Left ventricle myocardium inferior (tissue), 1 donor: ENCODE measurements around the gene MBIP. TPM values are rescaled to one million over a fixed set of nuclear protein-coding genes. Genes with fewer than 3 reads are reported as not detected.

ENCODE experiments used
- DNase-seq: peaks from one replicate; pipeline ENCODE4 v3.0.0-alpha.2; 2020
- H3K27ac ChIP-seq: fragments of 200-600 bp; replicated peaks from 2 replicates; pipeline ENCODE4 v1.8.0; 2021
- H3K27me3 ChIP-seq: fragments of 200-600 bp; 2 replicates; pipeline ENCODE4 v1.8.0; 2021; ENCODE audit warnings: low read depth
- H3K36me3 ChIP-seq: fragments of 200-600 bp; 2 replicates; pipeline ENCODE4 v1.8.0; 2021
- H3K4me1 ChIP-seq: fragments of 200-600 bp; 2 replicates; pipeline ENCODE4 v1.8.0; 2021
- H3K4me3 ChIP-seq: fragments of 200-600 bp; 2 replicates; pipeline ENCODE4 v1.8.0; 2021; ENCODE audit warnings: mild to moderate bottlenecking, moderate library complexity
- H3K9me3 ChIP-seq: fragments of 200-600 bp; replicated peaks from 2 replicates; pipeline ENCODE4 v1.8.0; 2021
- CTCF ChIP-seq: fragments of 200-600 bp; IDR thresholded peaks from 2 replicates; pipeline ENCODE4 v1.8.0; 2021; ENCODE audit warnings: antibody characterized with exemption, mild to moderate bottlenecking, borderline replicate concordance
- intact Hi-C: fragments of 100-400 bp; cut with micrococcal nuclease; formaldehyde crosslinking; loops from one replicate; pipeline ENCODE4 v1.11.0; 2022
- total RNA-seq: library from RNA; stranded (reverse); fragmentation: NEBNext Ultra II Directional; extraction: Animal tissue kit (Norgen Biotek cat#: 25700); gene quantifications from one replicate; pipeline ENCODE4 v1.2.1, GENCODE V29; 2021
- donor health status: DM: no; HTN: yes; CAD: no; lungs with severe emphysema.

The MBIP gene
- total RNA-seq, 1 donor from 2014 or later: 8.4 TPM

GRCh38 chr14:36260970-36261640 is 59.3 kb downstream of the MBIP start:
- no peaks in the 10 kb centered on the region for H3K9me3 ChIP-seq
- intact Hi-C loops: no loop called here
- H3K4me3 ChIP-seq: no peak overlapping the region
- no peak overlapping the region for H3K27ac ChIP-seq
- DNase-seq: no peak
- H3K36me3 ChIP-seq: no peaks in the 10 kb centered on the region
- no peak for TF ChIP-seq CTCF
- peaks cover 35% of the 10 kb centered on the region for H3K27me3 ChIP-seq
- H3K4me1 ChIP-seq: no peaks in the 10 kb centered on the region

- Histone ChIP-seq H3K4me3 (no peak overlapping the region), H3K36me3 (no peaks in the 10 kb centered on the region), H3K4me1 (no peaks in the 10 kb centered on the region), H3K27me3 (peaks cover 26% of the 10 kb centered on the region), H3K9me3 (no peaks in the 10 kb centered on the region), H3K27ac (no peak overlapping the region)
- intact Hi-C loops: no loop called here
- DNase-seq: no peak
- no peak for TF ChIP-seq CTCF
These were observed 62.2 kb downstream of the MBIP start for GRCh38 chr14:36258241-36258640.

- Histone ChIP-seq H3K27ac (no peak overlapping the region), H3K4me1 (no peaks in the 10 kb centered on the region), H3K9me3 (no peaks in the 10 kb centered on the region), H3K4me3 (no peak overlapping the region), H3K36me3 (no peaks in the 10 kb centered on the region), H3K27me3 (peaks cover 15% of the 10 kb centered on the region)
- no peak for DNase-seq
- intact Hi-C loops: no loop called here
- TF ChIP-seq CTCF: no peak
These were observed 64.2 kb downstream of the MBIP start for GRCh38 chr14:36256126-36256801.

GRCh38 chr14:36254020-36254624 is 66.3 kb downstream of the MBIP start:
- Histone ChIP-seq H3K36me3 (no peaks in the 10 kb centered on the region), H3K4me1 (no peaks in the 10 kb centered on the region), H3K9me3 (peaks cover 13% of the 10 kb centered on the region), H3K27me3 (peaks cover under 1% of the 10 kb centered on the region), H3K27ac (no peak overlapping the region), H3K4me3 (no peak overlapping the region)
- DNase-seq: no peak
- no peak for TF ChIP-seq CTCF
- intact Hi-C loops: no loop called here

Other genes with a start within 250 kb of the MBIP start
- gene PTCSC3, start 143.9 kb downstream of the MBIP start, total RNA-seq: not detected
- not detected for gene NKX2-1, start 199.6 kb upstream of the MBIP start, total RNA-seq